ENCODE measurements around the gene ALDH2.
"Not testable (repeated sequence)": the region's sequence is repeated elsewhere in the genome, so short reads cannot be mapped to it uniquely, and the experiment has no call there.

The ALDH2 gene

GRCh38 chr12:111766608-111767361 lies at the start of gene ALDH2:
TSS of gene ALDH2 (plus strand) at chr12:111766933. CDS start at chr12:111766983, 50 bp downstream.
- TF ChIP-seq CTCF (IDR thresholded peaks at IDR 0.05; ENCODE audit: extremely low read depth, missing control alignments), result no peak
- DNase-seq (ENCODE audit: low spot score), result peak; percentile 70

- DNase-seq (ENCODE audit: low spot score), result not testable (repeated sequence)
Observed at GRCh38 chr12:111719316-111719715, 47.4 kb upstream of the ALDH2 start.

GRCh38 chr12:111720457-111720856 lies 46.3 kb upstream of the ALDH2 start:
- no peak for TF ChIP-seq CTCF (IDR thresholded peaks at IDR 0.05; ENCODE audit: extremely low read depth, missing control alignments)
- DNase-seq (ENCODE audit: low spot score), result no peak

- not testable (repeated sequence) for DNase-seq (ENCODE audit: low spot score)
Observed at GRCh38 chr12:111723646-111724360, 42.9 kb upstream of the ALDH2 start.

DNA sequence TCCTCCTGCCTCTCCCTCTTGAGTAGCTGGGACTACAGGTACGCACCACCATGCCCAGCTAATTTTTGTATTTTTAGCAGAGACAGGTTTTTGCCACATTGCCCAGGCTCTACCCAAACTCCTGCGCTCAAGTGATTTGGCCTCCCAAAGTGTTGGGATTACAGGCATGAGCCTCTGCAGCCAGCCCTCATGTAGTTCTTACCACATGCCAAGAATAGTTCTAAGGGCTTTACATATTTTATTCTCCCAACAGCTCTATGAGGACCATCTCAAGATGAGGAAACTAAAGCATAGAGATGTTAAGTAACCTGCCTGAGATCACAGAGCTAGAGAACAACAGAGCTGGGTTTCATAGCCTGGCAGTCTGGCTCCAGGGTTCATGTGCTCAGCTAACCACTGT lies 37.9 kb upstream of the ALDH2 start:
- TF ChIP-seq CTCF (IDR thresholded peaks at IDR 0.05; ENCODE audit: extremely low read depth, missing control alignments), result no peak
- no peak for DNase-seq (ENCODE audit: low spot score)

GRCh38 chr12:111730420-111730819 lies 36.3 kb upstream of the ALDH2 start:
- no peak for DNase-seq (ENCODE audit: low spot score)
- TF ChIP-seq CTCF (IDR thresholded peaks at IDR 0.05; ENCODE audit: extremely low read depth, missing control alignments), result no peak

DNA sequence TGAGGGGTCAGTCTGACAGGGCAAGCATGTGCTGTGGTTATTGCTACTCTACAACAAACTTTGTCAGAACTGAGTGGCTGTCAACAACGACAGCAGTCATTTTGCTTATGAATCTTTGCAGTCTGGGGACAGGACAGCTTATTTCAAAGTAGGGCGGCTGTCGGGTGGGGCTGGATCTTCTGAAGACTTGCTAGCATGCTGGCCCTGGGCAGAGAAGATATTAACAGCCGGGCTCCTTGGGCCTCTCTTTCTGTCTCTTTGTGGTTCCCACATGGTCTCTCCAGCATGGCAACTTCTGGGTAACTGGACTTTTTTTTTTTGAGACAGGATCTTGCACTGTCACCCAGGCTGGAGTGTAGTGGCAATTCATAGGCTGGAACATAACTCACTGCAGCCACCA lies 33.9 kb upstream of the ALDH2 start:
- no peak for DNase-seq (ENCODE audit: low spot score)
- TF ChIP-seq CTCF (IDR thresholded peaks at IDR 0.05; ENCODE audit: extremely low read depth, missing control alignments), result no peak

DNA sequence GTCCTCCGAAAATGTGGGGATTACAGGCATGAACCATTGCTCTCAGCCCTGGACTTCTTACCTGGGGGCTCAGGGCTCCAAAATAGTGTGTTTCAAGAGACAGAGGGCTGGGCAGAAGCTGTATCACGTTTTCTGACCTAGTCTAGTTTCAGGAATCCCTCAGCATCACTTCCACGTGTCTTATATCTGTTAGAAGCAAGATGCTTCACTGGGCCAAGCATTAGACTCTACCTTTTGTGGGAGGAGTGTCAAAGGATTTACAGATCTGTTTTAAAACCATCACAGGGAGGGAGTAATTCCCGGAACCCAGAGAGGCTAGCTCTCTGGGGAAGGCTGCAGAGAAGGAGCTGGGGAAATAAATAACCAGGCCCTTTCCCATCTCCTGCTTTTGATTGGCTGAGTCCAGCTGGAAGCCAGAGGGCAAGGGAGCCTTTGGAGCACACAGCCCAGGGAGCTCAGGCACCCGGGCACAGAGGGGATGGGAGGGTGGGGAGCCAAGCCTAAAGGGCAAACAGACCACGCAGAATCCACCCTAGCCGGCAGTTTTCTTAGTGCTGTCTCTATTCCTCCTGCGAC lies 33.3 kb upstream of the ALDH2 start:
- TF ChIP-seq CTCF (IDR thresholded peaks at IDR 0.05; ENCODE audit: extremely low read depth, missing control alignments), result no peak
- DNase-seq (ENCODE audit: low spot score), result no peak

DNA sequence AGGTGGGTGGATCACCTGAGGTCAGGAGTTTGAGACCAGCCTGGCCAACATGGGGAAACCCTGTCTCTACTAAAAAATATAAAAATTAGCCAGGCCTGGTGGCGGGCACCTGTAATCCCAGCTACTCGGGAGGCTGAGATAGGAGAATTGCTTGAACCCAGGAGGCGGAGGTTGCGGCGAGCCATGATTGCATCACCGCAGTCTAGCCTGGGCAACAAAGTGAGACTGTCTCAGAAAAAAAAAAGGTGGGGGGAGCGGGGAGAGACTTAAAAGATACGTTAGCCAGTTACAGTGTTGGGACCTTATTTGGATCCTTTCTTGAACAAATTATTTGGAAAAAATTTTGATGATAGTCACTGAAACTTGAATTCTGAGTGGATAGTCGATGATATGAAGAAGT lies 27.2 kb upstream of the ALDH2 start:
- not testable (repeated sequence) for DNase-seq (ENCODE audit: low spot score)

Data from GM20000 (cell line).